ENCODE measurements around the gene CLNS1A.

DNA sequence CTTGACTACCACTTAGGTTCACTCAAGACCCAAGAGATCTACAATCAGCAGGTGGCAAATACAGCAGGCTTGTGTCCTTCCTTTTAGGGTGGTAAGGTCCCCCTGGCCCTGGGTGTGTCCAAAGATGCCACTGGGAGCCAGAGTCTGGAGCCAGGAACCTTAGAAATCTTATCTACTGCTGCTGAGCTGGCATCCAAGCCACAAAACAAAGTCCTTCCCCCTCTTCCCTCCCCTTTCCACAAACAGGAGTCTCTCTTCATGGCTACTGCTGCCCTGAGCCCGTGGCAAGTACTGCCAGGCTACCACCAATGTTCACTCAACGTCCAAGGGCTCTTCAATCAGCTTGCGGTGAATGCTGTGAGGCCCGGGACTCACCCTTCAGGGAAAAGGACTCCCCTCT lies 69.3 kb downstream of the CLNS1A start:
- no peak for TF ChIP-seq POLR2A (IDR thresholded peaks at IDR 0.05)
- TF ChIP-seq, protein P1, sequence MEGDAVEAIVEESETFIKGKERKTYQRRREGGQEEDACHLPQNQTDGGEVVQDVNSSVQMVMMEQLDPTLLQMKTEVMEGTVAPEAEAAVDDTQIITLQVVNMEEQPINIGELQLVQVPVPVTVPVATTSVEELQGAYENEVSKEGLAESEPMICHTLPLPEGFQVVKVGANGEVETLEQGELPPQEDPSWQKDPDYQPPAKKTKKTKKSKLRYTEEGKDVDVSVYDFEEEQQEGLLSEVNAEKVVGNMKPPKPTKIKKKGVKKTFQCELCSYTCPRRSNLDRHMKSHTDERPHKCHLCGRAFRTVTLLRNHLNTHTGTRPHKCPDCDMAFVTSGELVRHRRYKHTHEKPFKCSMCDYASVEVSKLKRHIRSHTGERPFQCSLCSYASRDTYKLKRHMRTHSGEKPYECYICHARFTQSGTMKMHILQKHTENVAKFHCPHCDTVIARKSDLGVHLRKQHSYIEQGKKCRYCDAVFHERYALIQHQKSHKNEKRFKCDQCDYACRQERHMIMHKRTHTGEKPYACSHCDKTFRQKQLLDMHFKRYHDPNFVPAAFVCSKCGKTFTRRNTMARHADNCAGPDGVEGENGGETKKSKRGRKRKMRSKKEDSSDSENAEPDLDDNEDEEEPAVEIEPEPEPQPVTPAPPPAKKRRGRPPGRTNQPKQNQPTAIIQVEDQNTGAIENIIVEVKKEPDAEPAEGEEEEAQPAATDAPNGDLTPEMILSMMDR (IDR thresholded peaks at IDR 0.05): no peak
